Activated CD8-positive, alpha-beta memory T cell treated with anti-CD3 and anti-CD28 coated beads, Interleukin-2, amount 10 ng/mL, durations not matched to agents 7 days and 5 days (primary cell): ENCODE data around the gene TRAM2. TPM values are rescaled to one million over a fixed set of nuclear protein-coding genes. Genes with fewer than 3 reads are reported as not detected.
"Not testable (repeated sequence)": the region's sequence is repeated elsewhere in the genome, so short reads cannot be mapped to it uniquely, and the experiment has no call there.

Experiments used
- ATAC-seq: fragments of 150-1000 bp; cut with Tn5 transposase; one replicate; pipeline ENCODE4 v1.10.0; 2021; ENCODE audit warnings: moderate library complexity
- CTCF ChIA-PET: fragments of 350-600 bp; sonication (Branson Sonifier 250); formaldehyde crosslinking; loops from one replicate; lab custom pipeline; 2021; ENCODE audit warnings: antibody characterized with exemption; lab: Charles Lee
- DNase-seq: peaks from one replicate; pipeline ENCODE4 v3.0.0-alpha.2; 2020
- H3K27ac Mint-ChIP-seq: one replicate; pipeline ENCODE4 v1.8.0; 2021; ENCODE audit warnings: mild to moderate bottlenecking, mixed read lengths
- H3K27me3 Mint-ChIP-seq: one replicate; pipeline ENCODE4 v1.8.0; 2021; ENCODE audit warnings: mixed read lengths
- H3K36me3 Mint-ChIP-seq: one replicate; pipeline ENCODE4 v1.8.0; 2021; ENCODE audit warnings: mild to moderate bottlenecking, mixed read lengths
- H3K4me1 Mint-ChIP-seq: one replicate; pipeline ENCODE4 v1.8.0; 2021; ENCODE audit warnings: mixed read lengths
- H3K4me3 Mint-ChIP-seq: one replicate; pipeline ENCODE4 v1.8.0; 2021; ENCODE audit warnings: mild to moderate bottlenecking, moderate library complexity, mixed read lengths
- H3K9me3 Mint-ChIP-seq: one replicate; pipeline ENCODE4 v1.8.0; 2022; ENCODE audit warnings: low read depth, mixed read lengths
- total RNA-seq, 2 experiments: library from RNA; stranded (reverse); gene quantifications; one replicate each; pipeline ENCODE4 v1.2.3, GENCODE V29; 2021

The TRAM2 gene
- total RNA-seq, 2 experiments from 2014 or later: 1.7 to 2.8 TPM

- CTCF ChIA-PET: no interaction called here
- H3K27me3 Mint-ChIP-seq: no peaks in the 10 kb centered on the region
- no peaks in the 10 kb centered on the region for H3K4me1 Mint-ChIP-seq
- no peaks in the 10 kb centered on the region for H3K36me3 Mint-ChIP-seq
- no peak for ATAC-seq
- no peak for DNase-seq
- no peaks in the 10 kb centered on the region for H3K9me3 Mint-ChIP-seq
- H3K4me3 Mint-ChIP-seq: no peak overlapping the region
- H3K27ac Mint-ChIP-seq: no peak overlapping the region
Observed at GRCh38 chr6:52483671-52484003, 93.2 kb downstream of the TRAM2 start.

- DNase-seq (no peak), ATAC-seq (no peak)
- H3K27ac Mint-ChIP-seq: no peak overlapping the region
- no peaks in the 10 kb centered on the region for H3K36me3 Mint-ChIP-seq
- no peaks in the 10 kb centered on the region for H3K9me3 Mint-ChIP-seq
- CTCF ChIA-PET: no interaction called here
- no peak overlapping the region for H3K4me3 Mint-ChIP-seq
- H3K4me1 Mint-ChIP-seq: no peaks in the 10 kb centered on the region
- H3K27me3 Mint-ChIP-seq: no peaks in the 10 kb centered on the region
Observed at GRCh38 chr6:52482903-52483670, 93.8 kb downstream of the TRAM2 start.

- CTCF ChIA-PET: interaction anchor here (0.8 kb wide), 1 partner anchor 10 kb away, joined by 3 read pairs; no protein-coding TSS in a partner anchor
- no peak for ATAC-seq
- Mint-ChIP-seq H3K9me3 (no peaks in the 10 kb centered on the region), H3K4me1 (no peaks in the 10 kb centered on the region), H3K27me3 (peaks cover 3% of the 10 kb centered on the region), H3K27ac (no peak overlapping the region), H3K36me3 (no peaks in the 10 kb centered on the region), H3K4me3 (no peak overlapping the region)
- DNase-seq: no peak
Observed at GRCh38 chr6:52475307-52475706, 101.6 kb downstream of the TRAM2 start.

- Mint-ChIP-seq H3K9me3 (no peaks in the 10 kb centered on the region), H3K27me3 (peaks cover 3% of the 10 kb centered on the region), H3K27ac (no peak overlapping the region), H3K36me3 (no peaks in the 10 kb centered on the region), H3K4me1 (no peaks in the 10 kb centered on the region), H3K4me3 (no peak overlapping the region)
- CTCF ChIA-PET: no interaction called here
- ATAC-seq (no peak), DNase-seq (no peak)
Observed at GRCh38 chr6:52474173-52474572, 102.7 kb downstream of the TRAM2 start.

- CTCF ChIA-PET, DNase-seq, H3K27ac Mint-ChIP-seq, H3K27me3 Mint-ChIP-seq, ATAC-seq, H3K4me3 Mint-ChIP-seq, H3K36me3 Mint-ChIP-seq, H3K4me1 Mint-ChIP-seq, H3K9me3 Mint-ChIP-seq: not testable (repeated sequence)
Observed at GRCh38 chr6:52461194-52461593, 115.7 kb downstream of the TRAM2 start.

- CTCF ChIA-PET: no interaction called here
- ATAC-seq (no peak), DNase-seq (no peak)
- Mint-ChIP-seq H3K27me3 (no peaks in the 10 kb centered on the region), H3K4me1 (no peaks in the 10 kb centered on the region), H3K36me3 (no peaks in the 10 kb centered on the region), H3K4me3 (no peak overlapping the region), H3K27ac (no peak overlapping the region), H3K9me3 (peaks cover 2% of the 10 kb centered on the region)
Observed at GRCh38 chr6:52457096-52457495, 119.8 kb downstream of the TRAM2 start.

GRCh38 chr6:52454556-52454955 lies 122.3 kb downstream of the TRAM2 start:
- Mint-ChIP-seq H3K4me1 (no peaks in the 10 kb centered on the region), H3K4me3 (no peak overlapping the region), H3K27ac (no peak overlapping the region), H3K9me3 (peaks cover 12% of the 10 kb centered on the region), H3K36me3 (peaks cover 11% of the 10 kb centered on the region), H3K27me3 (no peaks in the 10 kb centered on the region)
- CTCF ChIA-PET: no interaction called here
- DNase-seq (no peak), ATAC-seq (no peak)

Other genes with a start within 250 kb of the TRAM2 start
- 10 to 100 TPM; 12.1 to 12.5 TPM for gene PAQR8, start 214.9 kb downstream of the TRAM2 start, total RNA-seq
- 1 to 10 TPM; 1.7 to 2.1 TPM for gene EFHC1, start 156.7 kb downstream of the TRAM2 start, total RNA-seq
- 10 to 100 TPM; 23.2 to 25.8 TPM for gene TMEM14A, start 94.1 kb upstream of the TRAM2 start, total RNA-seq
- gene GSTA2, start 186.4 kb upstream of the TRAM2 start, total RNA-seq: not detected
- gene GSTA1, start 226.8 kb upstream of the TRAM2 start, total RNA-seq: not detected